Muscle layer of colon (tissue), 2 donors: Measurements from ENCODE around the gene HSD17B3.
"Not testable (repeated sequence)": the region's sequence is repeated elsewhere in the genome, so short reads cannot be mapped to it uniquely, and the experiment has no call there.

Experiments used
- H3K27ac ChIP-seq: one replicate; pipeline ENCODE4 v1.7.0; 2013; ENCODE audit warnings: low read depth, mild to moderate bottlenecking, low read length, moderate library complexity
- H3K27me3 ChIP-seq, 2 donors: one replicate each; pipeline ENCODE4 v1.7.0; 2013; ENCODE audit warnings: low read length in 2 of 2, mild to moderate bottlenecking in 2 of 2; ENCODE audit not compliant: insufficient read depth in 2 of 2, control insufficient read depth in 1 of 2
- H3K36me3 ChIP-seq: one replicate; pipeline ENCODE4 v1.7.0; 2013; ENCODE audit warnings: mild to moderate bottlenecking, low read length; ENCODE audit not compliant: insufficient read depth
- H3K4me1 ChIP-seq: one replicate; pipeline ENCODE4 v1.7.0; 2013; ENCODE audit warnings: mild to moderate bottlenecking, low read length; ENCODE audit not compliant: insufficient read depth
- H3K4me3 ChIP-seq, 2 donors: one replicate each; pipeline ENCODE4 v1.7.0; 2013; ENCODE audit warnings: low read length in 2 of 2, low read depth in 1 of 2, mild to moderate bottlenecking in 1 of 2, moderate library complexity in 1 of 2
- H3K9ac ChIP-seq: one replicate; pipeline ENCODE4 v1.7.0; 2013; ENCODE audit warnings: low read length
- H3K9me3 ChIP-seq: one replicate; pipeline ENCODE4 v1.7.0; 2013; ENCODE audit warnings: mild to moderate bottlenecking, low read length
- donor health status: abdominal sarcoma.
- donor health status: Adenocarcinoma of cecum.

Gene HSD17B3

DNA sequence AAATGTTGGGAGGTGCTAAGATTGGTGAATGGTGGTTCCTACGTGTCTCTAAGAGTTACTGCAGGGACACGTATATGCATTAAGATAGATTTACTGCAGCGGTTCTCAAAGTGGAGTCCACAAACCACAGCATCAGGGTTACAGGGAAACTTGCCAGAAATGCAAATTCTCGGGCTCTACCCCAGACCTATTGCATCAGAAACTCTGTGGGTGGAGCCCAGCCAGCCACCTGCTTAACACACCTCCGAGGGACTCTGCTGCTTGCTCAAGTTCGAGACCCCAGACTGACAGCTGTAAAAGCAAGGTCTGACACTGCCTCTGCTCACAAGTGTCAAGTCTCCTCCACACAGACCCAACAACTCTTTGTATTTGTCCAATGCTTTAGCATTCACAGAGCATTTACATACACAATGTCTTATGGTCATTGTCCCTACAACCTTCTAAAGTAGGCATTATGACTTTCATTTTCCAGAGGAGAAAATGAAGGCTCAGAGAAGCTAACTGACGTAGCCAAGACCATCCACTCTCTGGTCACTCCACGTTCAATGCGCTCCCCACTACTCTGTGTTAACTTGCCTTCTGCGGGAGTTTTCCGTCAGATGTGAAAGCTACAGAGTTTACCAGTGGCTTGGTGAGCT lies 48.8 kb downstream of the HSD17B3 start:
- Histone ChIP-seq H3K9me3 (no peaks in the 10 kb centered on the region), H3K4me1 (no peaks in the 10 kb centered on the region), H3K27me3 (no peaks in the 10 kb centered on the region), H3K27ac (no peak overlapping the region), H3K36me3 (no peaks in the 10 kb centered on the region), H3K4me3 (no peak overlapping the region), H3K9ac (no peak overlapping the region)

DNA sequence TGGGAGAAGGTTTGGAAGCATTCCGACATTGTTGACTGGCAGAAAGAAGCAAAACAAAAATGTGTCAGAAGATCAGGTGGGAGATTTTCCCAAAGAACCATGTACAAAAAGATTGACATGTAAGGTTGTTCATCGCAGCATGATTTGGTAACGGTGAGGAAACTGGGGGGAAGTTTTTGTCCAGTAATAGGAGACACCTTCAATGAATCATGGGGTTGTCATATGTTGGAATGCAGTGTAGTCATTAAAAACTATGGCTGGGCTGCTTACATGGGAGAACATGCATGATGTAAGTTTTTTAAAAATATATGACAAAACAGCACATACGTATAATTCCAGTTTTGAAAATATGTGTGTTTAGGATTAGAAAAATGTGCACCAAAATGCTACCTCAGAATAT lies 50.5 kb downstream of the HSD17B3 start:
- Histone ChIP-seq H3K4me3 (no peak overlapping the region), H3K9me3 (no peaks in the 10 kb centered on the region), H3K4me1 (no peaks in the 10 kb centered on the region), H3K27me3 (no peaks in the 10 kb centered on the region), H3K27ac (no peak overlapping the region), H3K9ac (no peak overlapping the region), H3K36me3 (no peaks in the 10 kb centered on the region)

DNA sequence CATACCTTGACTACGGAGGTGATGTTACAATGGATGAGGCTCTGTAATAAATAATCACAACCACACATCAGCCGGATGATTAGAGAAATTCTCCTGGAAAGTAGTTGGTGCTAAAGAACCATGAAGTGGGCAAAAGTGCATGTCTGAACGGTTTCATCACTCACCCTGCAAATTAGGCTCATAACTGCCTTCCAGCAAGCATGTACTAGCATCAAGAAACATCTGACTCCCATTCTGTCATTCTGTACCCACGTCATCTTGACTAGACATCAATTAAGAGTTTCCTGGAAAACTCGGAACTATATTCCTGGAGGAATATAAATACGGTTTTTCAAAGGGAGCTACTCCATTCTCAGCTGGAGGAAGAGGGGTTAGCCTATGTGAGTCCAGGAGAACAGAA lies 52.2 kb downstream of the HSD17B3 start:
- Histone ChIP-seq H3K4me3 (no peak overlapping the region), H3K4me1 (no peaks in the 10 kb centered on the region), H3K27ac (no peak overlapping the region), H3K9ac (no peak overlapping the region), H3K27me3 (no peaks in the 10 kb centered on the region), H3K36me3 (no peaks in the 10 kb centered on the region), H3K9me3 (no peaks in the 10 kb centered on the region)

DNA sequence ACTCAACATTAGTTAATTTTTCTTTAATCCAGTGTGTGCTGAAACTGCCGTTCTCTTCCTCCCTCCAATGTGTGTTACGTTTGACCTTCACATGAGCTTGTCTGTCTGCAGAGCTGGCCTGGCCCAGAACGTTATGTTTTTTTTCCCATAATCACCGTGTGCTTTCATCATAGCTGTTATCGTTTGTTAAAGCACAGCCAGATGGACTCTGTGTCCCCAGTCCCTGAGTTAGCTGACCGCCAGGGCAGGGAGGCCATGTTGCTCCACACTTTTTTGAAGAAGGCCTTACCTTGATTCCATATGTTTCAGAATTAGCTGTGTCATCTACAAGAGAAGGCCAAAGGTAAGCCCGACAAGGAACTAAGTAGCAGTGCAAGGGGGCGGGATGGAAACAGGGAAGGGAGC lies 55.7 kb downstream of the HSD17B3 start:
- Histone ChIP-seq H3K9ac (no peak overlapping the region), H3K9me3 (no peaks in the 10 kb centered on the region), H3K4me3 (no peak overlapping the region), H3K27me3 (no peaks in the 10 kb centered on the region), H3K36me3 (no peaks in the 10 kb centered on the region), H3K4me1 (no peaks in the 10 kb centered on the region), H3K27ac (no peak overlapping the region)

- Histone ChIP-seq H3K27me3 (no peaks in the 10 kb centered on the region), H3K9me3 (no peaks in the 10 kb centered on the region), H3K27ac (no peak overlapping the region), H3K9ac (no peak overlapping the region), H3K36me3 (no peaks in the 10 kb centered on the region), H3K4me1 (no peaks in the 10 kb centered on the region), H3K4me3 (no peak overlapping the region)
Measured at GRCh38 chr9:96245399-96245798, 56.6 kb downstream of the HSD17B3 start.

DNA sequence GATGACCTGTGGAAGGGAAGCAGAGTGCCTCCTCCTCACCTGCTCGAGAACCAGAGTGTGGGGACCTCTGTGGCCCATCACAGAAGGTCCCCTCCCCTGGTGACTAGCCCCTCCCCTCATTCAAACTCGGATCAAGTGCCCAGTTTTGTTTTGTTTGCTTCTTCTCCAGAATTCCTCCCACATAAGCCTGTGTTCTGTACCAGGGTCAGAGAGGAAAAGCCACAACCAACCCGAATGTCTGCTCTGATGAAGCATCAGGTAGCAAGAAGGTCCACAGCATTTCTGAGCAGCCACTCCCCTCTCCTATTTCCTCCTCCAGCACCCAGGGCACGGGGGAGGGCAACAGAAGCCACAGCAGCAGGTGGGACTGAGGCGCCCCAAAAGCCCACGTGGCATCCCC lies 58.2 kb downstream of the HSD17B3 start:
- no peak overlapping the region for H3K4me3 ChIP-seq
- H3K4me1 ChIP-seq: no peaks in the 10 kb centered on the region
- no peak overlapping the region for H3K9ac ChIP-seq
- H3K36me3 ChIP-seq: no peaks in the 10 kb centered on the region
- no peaks in the 10 kb centered on the region for H3K9me3 ChIP-seq
- no peak overlapping the region for H3K27ac ChIP-seq
- H3K27me3 ChIP-seq: no peaks in the 10 kb centered on the region

- Histone ChIP-seq H3K9ac (no peak overlapping the region), H3K27me3 (no peaks in the 10 kb centered on the region), H3K4me3 (no peak overlapping the region), H3K9me3 (no peaks in the 10 kb centered on the region), H3K36me3 (no peaks in the 10 kb centered on the region), H3K27ac (no peak overlapping the region), H3K4me1 (no peaks in the 10 kb centered on the region)
Measured at GRCh38 chr9:96242811-96243210, 59.2 kb downstream of the HSD17B3 start.

- Histone ChIP-seq H3K36me3 (no peaks in the 10 kb centered on the region), H3K4me1 (no peaks in the 10 kb centered on the region), H3K9me3 (no peaks in the 10 kb centered on the region), H3K9ac (no peak overlapping the region), H3K4me3 (no peak overlapping the region), H3K27ac (no peak overlapping the region), H3K27me3 (no peaks in the 10 kb centered on the region)
Measured at GRCh38 chr9:96241391-96241809, 60.6 kb downstream of the HSD17B3 start.

DNA sequence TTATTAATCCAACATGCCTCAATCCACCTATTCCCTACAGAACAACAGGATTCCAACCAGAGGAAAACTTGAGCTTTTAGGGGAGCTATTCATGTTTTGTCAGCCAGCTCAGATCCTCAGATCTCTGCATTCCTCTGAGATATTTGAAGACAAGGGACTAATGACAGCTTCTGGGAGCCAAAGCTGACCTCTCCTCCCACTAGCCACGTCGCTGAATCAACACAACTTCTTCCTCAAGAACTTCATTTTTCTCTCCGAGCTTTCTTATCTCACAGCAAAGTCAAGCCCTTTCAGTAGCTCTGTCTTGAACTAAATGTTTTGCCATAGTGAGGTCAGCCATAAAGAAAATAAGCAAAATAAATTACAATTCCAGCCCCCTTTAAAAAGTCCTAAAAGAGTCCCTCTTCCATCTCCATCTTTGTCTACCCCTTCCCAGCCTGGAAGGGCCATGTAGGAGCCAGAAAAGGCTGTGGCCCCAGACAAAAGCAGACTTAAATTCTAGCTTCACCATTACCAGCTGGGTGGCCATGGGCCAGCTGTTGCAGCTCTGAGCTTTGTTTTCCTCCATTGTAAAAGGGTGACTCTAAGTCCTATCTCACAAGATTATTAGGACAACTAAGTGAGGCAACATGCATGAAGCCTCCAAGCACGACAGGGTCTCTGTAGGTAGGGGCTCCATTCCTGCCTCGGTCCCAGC lies 65.0 kb downstream of the HSD17B3 start:
- Histone ChIP-seq H3K4me1 (peaks cover 13% of the 10 kb centered on the region), H3K27ac (no peak overlapping the region), H3K27me3 (no peaks in the 10 kb centered on the region), H3K9ac (no peak overlapping the region), H3K9me3 (no peaks in the 10 kb centered on the region), H3K4me3 (no peak overlapping the region), H3K36me3 (no peaks in the 10 kb centered on the region)

DNA sequence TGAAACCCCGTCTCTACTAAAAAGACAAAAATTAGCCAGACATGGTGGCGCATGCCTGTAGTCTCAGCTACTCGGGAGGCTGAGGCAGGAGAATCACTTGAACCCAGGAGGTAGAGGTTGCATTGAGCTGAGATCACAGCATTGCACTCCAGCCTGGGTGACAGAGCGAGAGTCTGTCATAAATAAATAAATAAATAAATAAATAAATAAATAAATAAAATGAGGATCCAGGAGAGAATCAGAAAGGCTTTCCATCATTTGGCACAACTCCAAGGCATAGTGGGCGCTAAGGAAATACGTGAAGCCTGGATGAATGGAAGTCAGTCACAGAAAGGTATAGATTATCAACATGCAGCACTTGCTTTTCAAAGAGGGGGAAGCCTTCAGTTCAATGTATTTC lies 65.6 kb downstream of the HSD17B3 start:
- not testable (repeated sequence) for H3K4me3 ChIP-seq, H3K27ac ChIP-seq

DNA sequence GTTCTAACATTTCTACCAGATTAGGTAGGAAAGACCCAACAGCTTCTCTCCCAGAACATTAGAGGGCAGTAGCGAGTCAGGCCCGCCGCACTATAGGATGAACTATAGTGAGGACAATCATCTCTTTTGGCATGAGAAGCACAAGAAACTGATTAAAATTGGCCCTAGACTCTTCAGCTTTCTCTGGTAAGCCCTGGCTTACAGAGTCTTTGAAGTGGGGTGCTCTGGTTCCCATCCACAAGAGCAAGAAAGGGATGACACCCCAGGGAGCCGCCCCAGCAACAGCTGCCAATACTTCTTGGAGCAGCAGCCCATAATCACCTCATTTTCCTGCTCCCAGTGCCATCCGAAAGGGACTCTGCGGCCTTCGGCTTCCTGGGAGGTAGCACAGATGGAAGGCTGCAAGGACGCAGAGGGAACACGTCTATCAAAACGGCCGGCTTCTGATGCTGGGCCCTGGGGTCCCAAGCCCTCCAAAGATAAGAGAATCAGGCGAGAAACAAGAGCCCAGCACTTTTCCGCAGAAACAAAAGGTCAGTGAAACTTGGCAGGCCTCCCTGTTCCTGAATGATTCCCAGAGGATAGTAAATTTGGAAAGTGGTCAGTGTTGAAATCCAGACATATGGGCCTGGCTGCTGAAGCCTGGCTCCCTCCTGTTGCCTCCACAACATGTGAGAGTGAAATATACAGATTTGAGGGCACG lies 69.3 kb downstream of the HSD17B3 start:
- H3K36me3 ChIP-seq: no peaks in the 10 kb centered on the region
- H3K9ac ChIP-seq: no peak overlapping the region
- H3K27me3 ChIP-seq: no peaks in the 10 kb centered on the region
- peak overlapping the region; percentile 48 for H3K27ac ChIP-seq
- peaks cover 14% of the 10 kb centered on the region for H3K4me1 ChIP-seq
- peak overlapping the region in 1 of 2 donors; percentile 2 for H3K4me3 ChIP-seq
- H3K9me3 ChIP-seq: no peaks in the 10 kb centered on the region

More for the DNA sequence above, 65.6 kb downstream of the HSD17B3 start:
- not testable (repeated sequence) for H3K36me3 ChIP-seq, H3K9me3 ChIP-seq, H3K9ac ChIP-seq, H3K27me3 ChIP-seq
- peaks cover 14% of the 10 kb centered on the region for H3K4me1 ChIP-seq
